NOMO-1 (cell line): ENCODE data around the gene KANK4.
"Not testable (repeated sequence)": the region's sequence is repeated elsewhere in the genome, so short reads cannot be mapped to it uniquely, and the experiment has no call there.

Source experiments
- DNase-seq, 2 experiments: peaks; one replicate each; lab custom pipeline; 2025; ENCODE audit not compliant: unreplicated experiment in 2 of 2; lab: John Stamatoyannopoulos, UW

KANK4 gene

DNA sequence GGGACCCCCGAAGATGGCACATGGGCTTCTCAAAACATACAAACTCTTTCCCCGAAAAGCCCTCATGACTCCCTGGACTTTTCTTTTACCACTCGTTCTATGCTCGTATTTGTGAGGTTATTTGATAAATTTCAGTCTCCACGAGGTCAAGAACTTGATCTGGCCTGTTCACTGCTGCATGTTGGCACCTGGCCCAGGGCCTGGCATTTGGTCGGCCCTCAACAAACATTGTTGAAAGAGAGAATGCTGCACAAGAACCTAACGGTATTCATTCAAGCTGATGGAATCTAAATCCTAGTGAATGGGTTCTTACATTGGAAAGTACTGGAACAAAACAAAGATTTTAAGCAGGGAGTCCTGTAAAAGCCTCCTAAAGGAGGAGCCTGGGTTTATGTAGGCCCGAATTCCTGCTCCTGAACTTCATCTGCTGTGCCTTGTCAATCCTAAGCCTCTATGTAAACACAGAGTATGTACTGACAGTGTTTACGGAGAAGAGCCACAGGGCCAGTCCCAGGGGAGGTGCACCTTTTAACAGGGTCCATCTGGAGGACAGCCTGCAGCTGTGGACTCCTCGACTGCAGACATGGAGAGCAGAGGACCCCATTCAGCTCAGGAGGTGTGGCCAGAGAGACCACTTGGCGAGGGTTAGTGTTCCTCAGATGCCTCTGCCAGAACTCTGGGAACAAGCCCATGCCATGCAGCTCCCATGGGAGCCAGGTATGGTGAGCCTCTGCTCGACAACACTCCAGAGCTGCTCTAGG lies 77.7 kb downstream of the KANK4 start:
- DNase-seq, result no peak

GRCh38 chr1:62240651-62241370 lies 78.4 kb downstream of the KANK4 start:
- DNase-seq, result no peak

GRCh38 chr1:62239652-62240403 lies 79.4 kb downstream of the KANK4 start:
- DNase-seq, result not testable (repeated sequence)

- no peak for DNase-seq
These were observed 80.7 kb downstream of the KANK4 start for GRCh38 chr1:62238507-62238906.

DNA sequence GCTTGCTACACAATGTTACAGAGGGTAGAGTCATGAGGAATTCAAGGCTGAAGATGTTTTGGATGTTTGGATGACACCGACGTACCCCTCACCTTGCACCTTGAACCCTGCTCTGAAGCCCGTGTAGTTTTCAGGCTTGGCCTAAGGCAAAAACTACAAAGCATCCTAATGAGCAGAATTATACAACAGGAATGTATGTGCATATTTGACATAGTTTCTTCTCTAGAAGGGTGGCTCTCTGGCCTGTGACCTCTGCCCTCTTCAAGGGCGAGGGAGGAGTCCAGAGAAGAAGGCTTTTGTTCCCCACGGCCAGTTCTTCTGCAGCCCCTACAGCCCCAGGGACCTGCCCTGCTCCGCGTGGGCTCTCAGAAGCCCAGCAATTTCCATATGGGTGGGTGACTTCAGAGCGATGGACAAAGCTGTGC lies 81.3 kb downstream of the KANK4 start:
- no peak for DNase-seq

DNA sequence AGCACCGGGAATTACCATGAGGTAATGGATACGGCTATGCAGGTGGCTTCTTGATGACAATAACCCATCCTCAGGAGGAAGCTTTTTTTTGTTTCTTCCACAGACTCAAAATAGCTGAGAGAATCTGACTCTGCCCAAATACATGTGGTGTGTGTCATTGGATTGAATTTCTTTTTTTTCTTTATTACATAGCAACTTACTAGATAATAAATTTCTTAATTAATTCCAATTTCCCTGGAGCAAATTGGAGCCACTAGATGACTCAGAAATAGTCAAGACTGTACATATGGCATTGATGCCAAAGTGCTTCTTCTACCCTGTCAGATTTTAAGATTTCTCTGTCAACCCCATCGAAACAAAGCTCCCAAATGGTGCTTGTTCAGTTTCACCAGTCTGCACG lies 81.9 kb downstream of the KANK4 start:
- no peak for DNase-seq

GRCh38 chr1:62235576-62235975 lies 83.7 kb downstream of the KANK4 start:
- no peak for DNase-seq

GRCh38 chr1:62234688-62235087 lies 84.5 kb downstream of the KANK4 start:
- no peak for DNase-seq

- DNase-seq, result no peak
These were observed 85.2 kb downstream of the KANK4 start for GRCh38 chr1:62233926-62234450.

GRCh38 chr1:62232871-62233278 lies 86.4 kb downstream of the KANK4 start:
- DNase-seq, result peak; percentile 11 to 21

DNA sequence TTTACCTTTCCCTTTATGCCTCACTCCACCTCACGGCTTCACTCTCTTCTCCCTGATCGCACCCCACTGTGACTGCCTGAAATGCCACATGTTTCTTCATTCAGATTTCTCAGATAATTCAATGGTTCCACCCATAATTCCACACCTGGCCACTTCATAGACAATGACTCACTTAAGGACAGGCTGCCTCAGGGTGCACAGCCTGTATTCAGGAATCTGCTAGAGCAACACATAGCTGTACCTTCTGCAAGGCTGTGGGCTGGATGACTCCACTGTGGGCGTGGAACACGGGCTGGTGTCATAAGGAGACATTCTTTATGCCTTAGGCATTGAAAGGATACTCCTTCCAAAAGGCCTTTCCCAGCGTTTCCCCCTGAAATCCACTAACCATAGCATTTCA lies 88.5 kb downstream of the KANK4 start:
- DNase-seq, result no peak

- DNase-seq, result no peak
These were observed 89.3 kb downstream of the KANK4 start for GRCh38 chr1:62229932-62230331.

GRCh38 chr1:62229468-62229867 lies 89.8 kb downstream of the KANK4 start:
- DNase-seq, result peak in 1 of 2 experiments; percentile 15

DNA sequence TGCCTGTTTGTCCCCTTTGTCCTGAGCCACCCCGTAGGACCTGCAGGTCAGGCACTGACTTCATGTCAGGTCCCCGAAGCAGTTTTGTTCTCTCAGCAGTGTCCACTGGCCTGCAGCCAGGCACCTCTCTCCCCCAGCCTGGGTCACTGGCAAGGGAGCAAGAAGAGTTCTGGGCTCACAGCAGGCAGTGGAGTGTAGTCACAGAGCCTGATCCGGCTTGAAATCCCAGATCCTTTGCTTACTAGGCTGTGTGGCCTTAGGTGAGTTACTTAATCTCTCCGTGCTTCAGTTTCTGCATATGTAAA lies 90.4 kb downstream of the KANK4 start:
- no peak for DNase-seq

- no peak for DNase-seq
These were observed 90.9 kb downstream of the KANK4 start for GRCh38 chr1:62228136-62228882.

- no peak for DNase-seq
These were observed 91.7 kb downstream of the KANK4 start for GRCh38 chr1:62227496-62227895.

DNA sequence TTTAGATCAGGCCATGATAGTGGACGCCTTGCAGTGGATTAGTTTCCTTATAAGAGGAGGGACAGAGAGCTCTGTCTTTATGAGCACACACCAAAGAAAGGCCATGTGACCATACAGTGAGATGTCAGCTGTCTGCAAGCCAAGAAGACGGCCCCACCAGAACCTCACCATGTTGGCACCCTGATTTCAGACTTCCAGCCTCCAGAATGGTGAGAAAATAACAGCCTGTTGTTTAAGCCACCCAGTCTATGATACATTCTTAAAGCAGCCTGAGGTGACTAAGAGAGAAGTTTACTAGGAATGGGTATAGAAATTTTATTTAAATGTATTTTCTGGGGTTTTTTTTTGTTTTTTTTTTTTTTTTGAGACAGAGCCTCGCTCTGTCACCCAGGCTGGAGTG lies 95.1 kb downstream of the KANK4 start:
- no peak for DNase-seq

- DNase-seq, result no peak
These were observed 96.9 kb downstream of the KANK4 start for GRCh38 chr1:62222321-62222720.

DNA sequence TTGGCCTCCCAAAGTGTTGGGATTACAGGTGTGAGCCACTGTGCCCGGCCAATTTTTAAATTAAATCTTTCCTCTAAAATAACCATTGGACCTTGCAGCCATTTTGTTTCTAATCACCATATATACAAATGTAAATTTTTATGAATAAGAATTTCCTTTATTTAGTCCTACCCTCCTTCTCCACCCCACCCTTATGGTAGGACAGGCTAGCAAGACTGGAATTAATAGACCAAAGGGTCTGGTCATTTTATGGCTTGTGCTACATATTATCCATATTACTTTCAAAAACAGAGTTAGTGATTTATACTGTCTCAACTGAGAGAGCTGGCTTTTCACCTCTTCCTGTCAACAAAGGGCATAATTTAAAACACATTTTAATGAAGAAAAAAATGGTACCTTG lies 98.1 kb downstream of the KANK4 start:
- no peak for DNase-seq

- DNase-seq, result not testable (repeated sequence)
These were observed 98.8 kb downstream of the KANK4 start for GRCh38 chr1:62220456-62220855.

DNA sequence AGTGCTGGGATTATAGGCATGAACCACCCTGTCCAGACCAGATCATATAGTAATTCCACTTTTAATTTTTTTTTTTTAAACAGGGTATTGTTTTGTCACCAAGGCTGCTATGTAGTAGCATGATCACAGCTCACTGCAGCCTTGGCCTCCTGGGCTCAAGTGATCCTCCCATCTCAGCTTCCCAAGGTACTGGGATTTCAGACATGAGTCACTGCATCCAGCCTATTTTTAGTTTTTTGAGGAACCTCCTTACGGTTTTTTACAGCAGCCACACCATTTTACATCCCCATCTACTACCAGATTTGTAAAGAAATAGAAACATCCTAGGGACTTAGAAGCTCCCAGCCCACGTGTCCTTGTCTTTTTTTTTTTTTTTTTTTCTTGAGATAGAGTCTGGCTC lies 100.6 kb downstream of the KANK4 start:
- no peak for DNase-seq
